NCI-H146 (cell line): ENCODE results near the gene TEX29.

Experiments
- DNase-seq: peaks from one replicate; lab custom pipeline; 2025; lab: John Stamatoyannopoulos, UW

The TEX29 gene

DNA sequence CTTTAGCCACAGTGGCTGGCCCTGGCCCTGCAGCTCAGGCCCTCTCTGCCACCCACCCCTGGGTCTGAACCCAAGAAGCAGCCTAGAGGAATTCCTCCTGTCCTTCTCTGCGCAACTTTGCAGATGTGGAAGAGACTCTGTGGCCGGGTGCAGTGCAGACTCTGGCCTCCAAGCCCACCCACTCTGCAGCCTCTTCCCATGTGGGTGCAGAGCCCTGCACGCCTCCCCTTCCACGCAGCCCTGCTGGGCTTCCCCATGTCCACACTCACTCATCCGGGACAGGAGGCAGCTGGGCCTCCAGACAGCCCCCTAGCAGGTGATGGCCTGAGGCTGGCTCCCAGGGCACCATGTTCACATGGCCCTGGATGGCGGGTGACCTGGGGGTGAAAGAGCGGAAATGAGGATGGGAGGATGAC lies 2.5 kb downstream of the TEX29 start:
- DNase-seq = peak; percentile 22

DNA sequence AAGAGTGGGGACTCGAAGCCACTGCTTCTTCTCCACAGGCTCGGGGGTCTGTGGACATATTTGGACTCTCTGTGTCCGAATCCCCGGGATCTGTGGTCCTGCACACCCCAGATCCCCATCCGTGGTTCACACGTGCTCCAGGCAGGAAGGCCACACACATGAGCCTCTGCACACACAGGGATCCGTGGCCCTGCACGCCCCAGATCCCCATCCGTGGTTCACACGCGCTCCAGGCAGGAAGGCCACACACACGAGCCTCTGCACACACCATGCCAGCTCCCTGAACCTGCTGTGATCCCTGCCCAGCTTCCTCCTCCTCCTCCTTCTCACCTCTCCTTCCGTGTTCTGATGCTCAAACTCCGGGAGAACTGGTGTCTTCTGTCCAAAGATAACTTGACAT lies 3.1 kb downstream of the TEX29 start:
- DNase-seq = no peak

DNA sequence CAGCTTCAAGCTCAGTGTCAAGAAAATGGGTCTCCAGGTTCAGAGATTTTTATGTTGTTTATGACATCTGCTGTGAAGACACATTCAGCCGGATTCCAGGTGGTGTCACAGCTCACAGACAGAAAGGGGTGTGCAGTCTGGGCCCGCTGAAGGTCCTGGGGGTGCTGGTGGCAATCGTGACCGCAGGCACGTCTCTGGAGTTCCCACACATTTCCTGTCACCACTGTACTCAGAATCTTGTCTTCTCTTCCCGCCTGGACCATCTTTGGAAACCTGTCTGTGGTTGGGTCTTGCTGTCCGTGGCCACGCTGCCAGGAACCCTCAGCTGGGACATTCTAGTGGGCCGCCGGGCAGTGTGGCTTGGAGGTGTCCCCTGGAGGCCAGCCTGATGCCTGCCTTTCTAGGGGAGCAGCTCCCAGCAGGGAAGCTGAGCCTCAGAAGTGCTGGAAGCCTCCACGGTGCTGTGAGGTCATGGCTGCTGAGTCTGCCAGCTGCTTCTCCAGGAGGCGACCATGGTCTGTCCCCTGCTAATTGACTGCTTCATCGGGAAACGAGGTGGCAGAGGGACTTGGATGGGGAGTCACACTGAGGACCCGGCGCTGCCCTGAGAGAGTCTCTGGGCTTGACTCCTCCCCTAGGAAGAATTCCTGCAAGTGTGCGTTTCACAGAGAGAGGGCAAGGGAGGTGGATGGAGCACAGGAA lies 3.7 kb downstream of the TEX29 start:
- no peak for DNase-seq

- no peak for DNase-seq
These were observed 4.3 kb downstream of the TEX29 start for GRCh38 chr13:111324736-111325135.

GRCh38 chr13:111325146-111325890 lies 4.9 kb downstream of the TEX29 start:
- DNase-seq = no peak

- no peak for DNase-seq
These were observed 5.6 kb downstream of the TEX29 start for GRCh38 chr13:111325941-111326620.

DNA sequence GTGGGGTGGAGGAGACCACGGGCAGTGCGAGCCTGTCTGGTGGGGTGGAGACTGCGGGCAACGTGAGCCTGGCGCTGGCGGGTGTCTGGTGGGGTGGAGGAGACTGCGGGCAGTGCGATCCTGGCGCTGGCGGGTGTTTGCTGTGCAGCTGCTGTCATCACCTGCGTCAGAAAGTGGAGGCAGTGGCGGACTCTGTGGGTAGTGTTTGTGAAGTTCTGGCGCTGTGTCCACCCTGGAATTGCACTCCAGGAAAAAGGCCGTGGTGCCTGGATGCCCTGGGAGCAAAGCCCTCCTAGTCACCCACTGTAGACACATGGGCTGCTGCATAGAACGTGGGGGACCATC lies 6.2 kb downstream of the TEX29 start:
- DNase-seq = no peak

GRCh38 chr13:111326981-111327642 lies 6.7 kb downstream of the TEX29 start:
- no peak for DNase-seq

DNA sequence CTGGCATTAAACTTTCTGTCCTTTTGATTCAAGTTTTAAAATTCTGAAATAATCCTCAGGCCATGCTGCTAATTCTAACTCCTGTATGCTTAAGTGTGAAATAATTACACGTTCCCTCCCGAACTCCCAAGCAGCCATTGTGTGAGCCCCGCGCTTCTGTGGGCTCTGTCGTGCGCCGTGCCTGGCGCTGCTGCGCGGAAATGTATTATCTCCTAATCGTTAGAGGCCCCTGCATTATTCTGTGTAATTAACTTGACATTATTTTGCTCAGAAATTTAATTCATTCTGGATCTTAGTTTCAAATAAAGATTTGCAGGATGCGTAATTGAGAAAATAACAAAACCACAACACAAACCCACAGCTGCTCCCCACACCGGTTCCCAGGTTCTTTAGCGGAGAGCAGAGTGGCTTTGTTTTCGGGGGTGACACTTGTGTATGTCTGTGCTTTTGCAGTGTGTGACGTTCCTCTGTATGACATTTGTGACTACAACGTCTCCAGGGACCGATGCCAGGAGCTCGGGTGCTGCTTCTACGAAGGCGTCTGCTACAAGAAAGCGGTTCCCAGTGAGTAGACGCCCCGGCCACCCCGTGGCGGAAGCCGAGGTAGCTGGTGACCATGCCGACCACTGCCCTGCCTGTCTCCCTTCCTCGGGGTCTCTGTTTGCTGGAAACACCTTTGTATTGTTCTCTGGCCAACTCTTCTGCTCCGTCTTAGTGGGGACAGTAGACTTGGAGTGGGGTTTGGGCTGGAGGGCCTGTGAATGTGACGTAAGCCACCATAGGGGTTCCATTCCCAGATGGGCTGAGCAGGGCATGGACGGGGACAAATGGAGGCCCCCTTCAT lies 7.5 kb downstream of the TEX29 start:
- no peak for DNase-seq

DNA sequence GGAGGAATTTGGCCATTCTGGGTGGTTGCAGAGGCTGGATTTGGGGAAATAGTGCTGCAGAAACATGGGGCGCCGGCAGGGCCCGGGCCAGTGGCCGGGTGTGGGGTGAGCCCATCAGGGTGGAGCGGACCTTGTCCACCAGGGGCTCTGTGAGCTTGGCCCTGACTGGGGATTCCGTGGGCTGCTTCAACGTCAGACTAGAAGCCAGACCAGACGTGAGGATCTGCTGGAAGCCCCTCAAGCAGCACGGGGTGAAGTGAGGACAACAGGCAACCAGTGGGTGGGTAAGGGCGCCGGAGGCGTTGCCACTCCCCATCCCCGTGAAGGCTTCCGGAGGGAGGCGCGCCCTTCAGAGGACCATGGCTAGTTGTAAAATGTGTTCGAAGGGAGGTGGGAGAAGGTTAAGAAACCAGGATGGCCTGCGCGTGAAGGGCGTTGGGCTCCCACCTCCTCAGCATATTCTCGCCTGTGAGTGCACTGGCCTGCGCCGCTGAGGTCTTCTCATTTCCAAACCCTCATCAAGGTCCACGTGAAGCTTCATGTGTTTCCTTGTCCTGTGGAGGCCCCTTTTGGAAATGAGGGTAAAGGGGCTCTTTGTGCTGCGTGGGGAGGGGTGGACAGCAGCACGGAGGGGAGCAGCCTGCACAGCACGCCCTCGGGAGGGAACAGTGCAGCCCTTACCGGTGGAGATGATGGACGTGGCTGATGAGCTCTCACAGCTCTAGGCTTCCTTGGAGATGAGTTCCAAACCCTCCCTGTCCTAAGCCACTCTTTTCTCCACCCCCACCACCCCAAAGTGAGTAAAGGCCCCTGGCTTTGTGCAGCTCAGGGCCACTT lies 8.3 kb downstream of the TEX29 start:
- DNase-seq = no peak

- DNase-seq = no peak
These were observed 9.2 kb downstream of the TEX29 start for GRCh38 chr13:111329641-111330040.

DNA sequence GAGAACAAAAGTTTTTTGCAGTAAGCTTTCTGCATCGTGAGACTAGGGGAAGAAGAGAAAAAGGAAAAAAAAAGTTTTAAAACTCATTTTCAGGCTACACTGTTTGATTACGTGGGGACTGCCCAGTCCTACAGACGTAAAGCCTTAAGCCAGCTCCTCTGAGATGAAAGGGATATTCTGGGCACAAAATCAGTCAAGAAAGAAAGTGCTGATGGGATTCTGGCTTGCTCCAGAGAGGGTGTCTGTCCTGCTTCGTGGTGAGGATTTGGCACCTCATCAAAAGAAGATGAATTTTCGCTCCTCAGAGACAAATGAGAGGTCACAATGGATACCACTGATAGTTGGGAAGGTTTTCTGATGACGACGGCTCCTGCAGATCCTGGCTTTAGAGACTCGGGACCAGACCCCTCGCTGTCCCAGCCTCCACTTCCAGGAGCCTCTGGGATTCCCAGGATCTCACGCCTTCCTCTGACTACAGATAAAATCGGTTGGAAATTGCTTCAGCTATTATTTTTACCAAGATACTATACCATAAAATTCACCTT lies 9.7 kb downstream of the TEX29 start:
- no peak for DNase-seq

GRCh38 chr13:111335298-111335697 lies 14.9 kb downstream of the TEX29 start:
- no peak for DNase-seq

DNA sequence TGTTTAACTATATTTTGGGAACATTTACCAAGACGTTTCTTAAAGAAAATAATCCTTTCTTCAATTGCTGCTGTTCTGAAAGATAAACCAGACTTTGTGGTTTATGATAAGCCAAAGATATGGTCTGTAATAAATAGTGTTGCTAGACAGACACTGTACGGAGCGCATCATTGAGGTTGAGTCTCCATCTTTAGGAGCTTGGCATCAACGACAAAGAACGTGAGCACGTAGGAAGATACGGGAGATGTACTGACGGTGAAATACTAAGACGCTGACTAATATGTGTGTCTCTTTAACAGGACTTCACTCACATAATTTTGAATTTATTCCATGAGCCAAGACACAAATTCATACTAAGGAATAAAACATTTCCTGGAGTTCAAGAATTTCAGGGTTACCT lies 16.2 kb downstream of the TEX29 start:
- DNase-seq = no peak

- DNase-seq = no peak
These were observed 16.8 kb downstream of the TEX29 start for GRCh38 chr13:111337206-111337605.

DNA sequence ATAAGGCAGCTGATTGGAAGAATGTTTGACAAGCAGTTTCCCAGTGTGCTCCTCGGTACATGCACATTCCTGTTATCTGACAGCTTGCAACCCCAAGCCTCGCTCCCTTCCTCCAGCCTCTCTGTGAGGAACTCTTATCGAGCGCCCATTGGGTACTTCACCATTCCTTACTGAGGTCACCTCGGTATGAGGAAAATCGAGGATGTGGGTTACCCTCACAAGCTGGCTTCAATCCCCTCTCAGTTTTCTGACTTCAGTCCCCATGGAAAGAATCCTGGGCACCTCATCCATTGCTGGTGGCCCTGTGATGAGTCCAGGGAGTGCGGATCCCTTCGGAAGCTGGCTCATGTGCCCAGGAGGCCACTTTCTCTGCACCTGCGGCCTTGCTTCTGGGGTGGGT lies 17.3 kb downstream of the TEX29 start:
- DNase-seq = no peak

DNA sequence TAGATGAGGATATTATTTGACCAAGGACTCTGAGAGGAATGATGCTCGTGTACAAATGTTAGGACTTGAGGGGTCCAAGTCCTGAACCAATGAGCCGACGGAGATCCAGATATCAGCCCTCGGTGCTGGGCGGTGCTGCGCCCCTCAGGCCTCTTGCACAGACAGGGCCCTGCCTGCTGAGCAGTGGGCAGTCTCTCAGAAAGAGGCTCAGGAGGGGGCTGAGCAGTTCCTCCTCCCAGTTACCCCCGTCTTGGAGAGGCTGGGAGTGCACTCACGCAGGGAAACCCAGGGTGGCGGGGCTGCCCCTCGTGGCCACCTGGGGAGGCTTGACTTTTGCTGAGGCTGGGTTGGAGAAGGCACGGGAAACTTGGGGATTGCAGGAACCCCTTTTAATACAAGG lies 18.4 kb downstream of the TEX29 start:
- no peak for DNase-seq

DNA sequence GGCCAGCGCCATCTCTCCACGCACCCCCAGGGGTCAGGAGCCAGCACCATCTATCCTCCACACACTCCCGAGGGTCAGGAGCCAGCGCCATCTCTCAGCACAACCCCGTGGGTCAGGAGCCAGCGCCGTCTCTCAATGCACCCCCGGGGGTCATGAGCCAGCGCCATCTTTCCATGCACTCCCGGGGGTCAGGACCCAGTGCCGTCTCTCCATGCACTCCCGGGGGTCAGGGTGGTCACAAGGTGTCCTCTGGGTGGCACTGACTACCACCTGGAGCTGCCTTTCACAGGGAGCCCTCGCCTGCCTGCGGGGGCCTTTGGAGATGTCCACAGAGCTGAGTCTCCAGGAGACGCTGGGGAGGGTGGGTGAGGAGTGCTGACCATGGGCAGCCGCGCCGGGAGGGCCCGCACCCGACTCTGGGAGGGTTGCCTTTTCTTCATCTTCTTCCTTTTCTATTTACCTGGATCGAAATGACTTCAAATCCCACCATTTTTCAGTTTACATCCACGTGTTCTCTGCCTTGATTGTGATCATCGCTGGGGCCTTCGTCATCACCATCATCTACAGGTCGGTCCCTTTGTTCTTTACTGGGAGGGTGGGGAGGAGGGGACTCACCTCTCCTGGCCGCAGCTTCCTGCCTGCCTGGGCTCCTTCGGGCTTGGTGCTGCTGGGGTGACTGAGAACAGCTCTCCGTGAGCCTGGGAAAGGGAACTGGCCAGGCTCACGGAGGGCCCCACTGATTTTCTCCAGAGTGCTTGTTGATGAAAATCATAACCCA lies 19.1 kb downstream of the TEX29 start:
- no peak for DNase-seq

GRCh38 chr13:111341886-111342285 lies 21.4 kb downstream of the TEX29 start:
- DNase-seq = no peak

GRCh38 chr13:111342721-111343120 lies 22.3 kb downstream of the TEX29 start:
- no peak for DNase-seq
